Panc1 (cell line): ENCODE results near the gene PDE11A. TPM values are rescaled to one million over a fixed set of nuclear protein-coding genes. Genes with fewer than 3 reads are reported as not detected.

Experiments used
- ATAC-seq: fragments of 200-7000 bp; cut with Tn5 transposase; 2 replicates; pipeline ENCODE4 v1.9.1; 2020; ENCODE audit warnings: mild to moderate bottlenecking, moderate library complexity
- BruUV-seq: library from RNA; stranded (reverse); fragments of 400-500 nt; replicated peaks from 2 replicates; lab custom pipeline; 2021; lab: Mats Ljungman, UMichigan
- CTCF ChIA-PET: fragments of 300-600 bp; sonication (Branson Sonifier 250); formaldehyde crosslinking; loops from one replicate; lab custom pipeline; 2022; ENCODE audit warnings: antibody characterized with exemption; lab: Charles Lee
- POLR2A ChIA-PET: fragments of 300-600 bp; sonication (Branson Sonifier 250); formaldehyde crosslinking; loops from one replicate; lab custom pipeline; 2022; ENCODE audit warnings: antibody characterized with exemption; lab: Charles Lee
- DNase-seq: peaks from one replicate; pipeline ENCODE4 v3.0.0-alpha.2; 2010; ENCODE audit warnings: low read depth, low spot score
- H3K27ac ChIP-seq: 2 replicates; pipeline ENCODE4 v1.5.1; 2011; ENCODE audit warnings: mild to moderate bottlenecking, low read length, inconsistent platforms
- H3K27me3 ChIP-seq: fragments of 200-500 bp; sonication (Bioruptor generic); 2 replicates; pipeline ENCODE4 v1.6.0; 2014; ENCODE audit warnings: low read length, inconsistent platforms; ENCODE audit not compliant: control insufficient read depth, insufficient read depth
- H3K36me3 ChIP-seq: fragments of 200-500 bp; sonication (Bioruptor generic); 2 replicates; pipeline ENCODE4 v1.5.1; 2014; ENCODE audit warnings: inconsistent platforms, mild to moderate bottlenecking, low read length, moderate library complexity; ENCODE audit not compliant: control insufficient read depth, insufficient read depth
- H3K4me1 ChIP-seq: 2 replicates; pipeline ENCODE4 v1.5.1; 2011; ENCODE audit warnings: inconsistent platforms, mild to moderate bottlenecking, low read length, moderate library complexity; ENCODE audit not compliant: control insufficient read depth, insufficient read depth
- H3K4me3 ChIP-seq, 2 experiments: 2 replicates each; pipeline ENCODE4 v1.5.1; 2011 to 2012; ENCODE audit warnings: low read depth in 2 of 2, low read length in 2 of 2, mild to moderate bottlenecking in 2 of 2, inconsistent platforms in 1 of 2, moderate library complexity in 1 of 2
- H3K9me3 ChIP-seq: fragments of 200-500 bp; sonication (Bioruptor generic); 2 replicates; pipeline ENCODE4 v1.5.1; 2014; ENCODE audit warnings: low read depth, mild to moderate bottlenecking, inconsistent platforms, low read length, moderate library complexity; ENCODE audit not compliant: control insufficient read depth, insufficient read depth
- POLR2AphosphoS5 ChIP-seq: IDR thresholded peaks from 2 replicates; pipeline ENCODE4 v1.6.1; 2012; ENCODE audit warnings: mild to moderate bottlenecking, low read depth, low read length, moderate library complexity
- SIN3A ChIP-seq: IDR thresholded peaks from 2 replicates; pipeline ENCODE4 v1.6.1; 2012; ENCODE audit warnings: low read depth, mild to moderate bottlenecking, low read length, moderate library complexity, borderline replicate concordance; ENCODE audit not compliant: insufficient read depth
- TCF7L2 ChIP-seq: IDR thresholded peaks from 2 replicates; pipeline ENCODE4 v1.6.1; 2011; ENCODE audit warnings: mild to moderate bottlenecking, low read depth, low read length, inconsistent platforms
- in situ Hi-C: cut with HindIII; loops from 2 replicates; pipeline ENCODE4 v1.10.0; 2016; ENCODE audit warnings: low sequenced_read_pairs, low pct_unique_long_range_greater_than_20kb
- intact Hi-C: fragments of 100-400 bp; cut with micrococcal nuclease; formaldehyde crosslinking; loops from one replicate; pipeline ENCODE4 v1.10.0; 2022; ENCODE audit not compliant: unreplicated experiment
- total RNA-seq: library from RNA; stranded (reverse); gene quantifications from one replicate; pipeline ENCODE4 v1.2.1, GENCODE V29; 2021; ENCODE audit not compliant: unreplicated experiment
- TF ChIP-seq, protein P1 (sequence below), 2 experiments: IDR thresholded peaks; 2 replicates each; pipeline ENCODE4 v1.6.1; 2011 to 2012; ENCODE audit warnings: low read depth in 2 of 2, control low read depth in 1 of 2, low read length in 1 of 2, mild to moderate bottlenecking in 1 of 2, moderate library complexity in 1 of 2; ENCODE audit not compliant: insufficient read depth in 1 of 2
- TF ChIP-seq, protein P2 (sequence below): fragments of 450-650 bp; IDR thresholded peaks from 2 replicates; pipeline ENCODE4 v1.5.1; 2017; ENCODE audit warnings: mild to moderate bottlenecking

The PDE11A gene
- total RNA-seq, 1 experiment from 2014 or later, result not detected

DNA sequence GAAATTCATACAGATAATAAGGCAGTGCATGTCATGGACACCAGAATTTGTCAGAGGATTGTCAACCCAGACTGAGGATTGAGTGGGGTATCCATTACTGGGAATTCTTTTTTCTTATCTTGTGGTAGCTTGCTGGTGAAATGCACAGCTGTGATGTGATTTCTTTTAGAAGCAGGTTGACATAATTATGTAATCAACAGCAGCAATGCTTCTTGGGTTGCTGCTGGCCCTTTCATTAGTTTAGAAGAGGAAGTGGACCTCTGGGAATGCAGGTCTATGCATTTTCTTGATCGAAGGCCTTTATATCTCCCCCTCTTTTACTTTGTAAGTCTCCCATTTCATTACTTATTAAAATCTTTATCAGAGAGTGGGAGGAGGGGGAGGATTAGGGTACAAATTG lies 360.1 kb downstream of the PDE11A start:
- in situ Hi-C loops (no loop called here), intact Hi-C loops (no loop called here)
- ATAC-seq (no peak), DNase-seq (no peak)
- ChIA-PET CTCF (no interaction called here), POLR2A (no interaction called here)
- H3K27ac ChIP-seq, result no peak overlapping the region
- peaks cover 5% of the 10 kb centered on the region; the same call in 1 of the 2 replicates for H3K27me3 ChIP-seq
- H3K4me3 ChIP-seq, result no peak overlapping the region
- no peak for TF ChIP-seq POLR2AphosphoS5
- no peak for TF ChIP-seq SIN3A
- TF ChIP-seq, protein P1, sequence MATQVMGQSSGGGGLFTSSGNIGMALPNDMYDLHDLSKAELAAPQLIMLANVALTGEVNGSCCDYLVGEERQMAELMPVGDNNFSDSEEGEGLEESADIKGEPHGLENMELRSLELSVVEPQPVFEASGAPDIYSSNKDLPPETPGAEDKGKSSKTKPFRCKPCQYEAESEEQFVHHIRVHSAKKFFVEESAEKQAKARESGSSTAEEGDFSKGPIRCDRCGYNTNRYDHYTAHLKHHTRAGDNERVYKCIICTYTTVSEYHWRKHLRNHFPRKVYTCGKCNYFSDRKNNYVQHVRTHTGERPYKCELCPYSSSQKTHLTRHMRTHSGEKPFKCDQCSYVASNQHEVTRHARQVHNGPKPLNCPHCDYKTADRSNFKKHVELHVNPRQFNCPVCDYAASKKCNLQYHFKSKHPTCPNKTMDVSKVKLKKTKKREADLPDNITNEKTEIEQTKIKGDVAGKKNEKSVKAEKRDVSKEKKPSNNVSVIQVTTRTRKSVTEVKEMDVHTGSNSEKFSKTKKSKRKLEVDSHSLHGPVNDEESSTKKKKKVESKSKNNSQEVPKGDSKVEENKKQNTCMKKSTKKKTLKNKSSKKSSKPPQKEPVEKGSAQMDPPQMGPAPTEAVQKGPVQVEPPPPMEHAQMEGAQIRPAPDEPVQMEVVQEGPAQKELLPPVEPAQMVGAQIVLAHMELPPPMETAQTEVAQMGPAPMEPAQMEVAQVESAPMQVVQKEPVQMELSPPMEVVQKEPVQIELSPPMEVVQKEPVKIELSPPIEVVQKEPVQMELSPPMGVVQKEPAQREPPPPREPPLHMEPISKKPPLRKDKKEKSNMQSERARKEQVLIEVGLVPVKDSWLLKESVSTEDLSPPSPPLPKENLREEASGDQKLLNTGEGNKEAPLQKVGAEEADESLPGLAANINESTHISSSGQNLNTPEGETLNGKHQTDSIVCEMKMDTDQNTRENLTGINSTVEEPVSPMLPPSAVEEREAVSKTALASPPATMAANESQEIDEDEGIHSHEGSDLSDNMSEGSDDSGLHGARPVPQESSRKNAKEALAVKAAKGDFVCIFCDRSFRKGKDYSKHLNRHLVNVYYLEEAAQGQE (IDR thresholded peaks at IDR 0.05; ENCODE audit: insufficient read depth in 1 of 2, low read depth in 2 of 2, low read length in 1 of 2), result no peak
- TF ChIP-seq, protein P2, sequence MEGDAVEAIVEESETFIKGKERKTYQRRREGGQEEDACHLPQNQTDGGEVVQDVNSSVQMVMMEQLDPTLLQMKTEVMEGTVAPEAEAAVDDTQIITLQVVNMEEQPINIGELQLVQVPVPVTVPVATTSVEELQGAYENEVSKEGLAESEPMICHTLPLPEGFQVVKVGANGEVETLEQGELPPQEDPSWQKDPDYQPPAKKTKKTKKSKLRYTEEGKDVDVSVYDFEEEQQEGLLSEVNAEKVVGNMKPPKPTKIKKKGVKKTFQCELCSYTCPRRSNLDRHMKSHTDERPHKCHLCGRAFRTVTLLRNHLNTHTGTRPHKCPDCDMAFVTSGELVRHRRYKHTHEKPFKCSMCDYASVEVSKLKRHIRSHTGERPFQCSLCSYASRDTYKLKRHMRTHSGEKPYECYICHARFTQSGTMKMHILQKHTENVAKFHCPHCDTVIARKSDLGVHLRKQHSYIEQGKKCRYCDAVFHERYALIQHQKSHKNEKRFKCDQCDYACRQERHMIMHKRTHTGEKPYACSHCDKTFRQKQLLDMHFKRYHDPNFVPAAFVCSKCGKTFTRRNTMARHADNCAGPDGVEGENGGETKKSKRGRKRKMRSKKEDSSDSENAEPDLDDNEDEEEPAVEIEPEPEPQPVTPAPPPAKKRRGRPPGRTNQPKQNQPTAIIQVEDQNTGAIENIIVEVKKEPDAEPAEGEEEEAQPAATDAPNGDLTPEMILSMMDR, result no peak
- no peak for TF ChIP-seq TCF7L2
- H3K4me1 ChIP-seq, result no peaks in the 10 kb centered on the region
- H3K36me3 ChIP-seq, result no peaks in the 10 kb centered on the region
- no peaks in the 10 kb centered on the region for H3K9me3 ChIP-seq
- BruUV-seq, result no TSS peak

DNA sequence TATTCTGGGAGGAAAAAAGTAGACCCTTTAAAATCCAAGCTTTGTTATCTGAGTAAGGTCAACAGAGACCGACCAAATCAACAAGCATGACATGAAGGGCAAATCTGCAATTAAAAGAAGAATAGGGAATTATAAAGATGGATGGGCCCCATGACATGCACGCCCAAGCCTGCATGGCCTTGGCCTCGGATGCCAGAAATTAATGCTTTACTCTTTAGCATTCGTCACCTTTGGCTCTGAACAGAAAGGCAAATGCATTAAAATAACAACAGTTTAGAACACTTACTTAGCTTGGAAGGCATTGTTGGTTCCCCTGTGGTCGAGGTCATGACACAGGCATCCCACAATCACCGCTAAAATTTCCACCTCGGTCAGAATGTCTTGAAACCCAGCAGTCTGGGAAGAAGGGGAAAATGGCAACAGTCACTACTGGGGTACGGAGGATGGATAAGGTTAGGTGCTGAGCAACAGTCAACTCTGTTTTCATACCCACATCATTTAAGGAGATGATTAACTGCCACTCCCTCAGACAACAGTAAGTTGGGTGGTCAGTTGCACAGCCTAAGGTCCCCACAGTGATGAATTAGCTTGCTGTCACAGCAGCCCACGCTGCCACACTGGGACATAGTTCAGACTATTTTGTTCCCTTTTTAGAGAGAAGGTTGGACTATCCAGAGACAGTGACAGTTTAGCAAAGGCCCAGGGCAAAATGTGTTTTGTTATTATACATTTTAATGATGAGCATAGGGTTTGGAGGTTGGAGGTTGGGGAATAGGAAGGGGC lies 360.9 kb downstream of the PDE11A start:
- intact Hi-C loops (no loop called here), in situ Hi-C loops (no loop called here)
- no TSS peak for BruUV-seq
- Histone ChIP-seq H3K27ac (no peak overlapping the region), H3K36me3 (no peaks in the 10 kb centered on the region), H3K9me3 (no peaks in the 10 kb centered on the region), H3K4me1 (no peaks in the 10 kb centered on the region), H3K4me3 (no peak overlapping the region), H3K27me3 (peaks cover 5% of the 10 kb centered on the region; the same call in 1 of the 2 replicates)
- DNase-seq (no peak), ATAC-seq (no peak)
- TF ChIP-seq, protein P1 (IDR thresholded peaks at IDR 0.05; ENCODE audit: insufficient read depth in 1 of 2, low read depth in 2 of 2, low read length in 1 of 2), result no peak
- TF ChIP-seq SIN3A (no peak), POLR2AphosphoS5 (no peak)
- TF ChIP-seq, protein P2, result no peak
- POLR2A ChIA-PET, result no interaction called here
- CTCF ChIA-PET, result no interaction called here
